Neuronal stem cell (in vitro differentiated cells): ENCODE measurements around the gene DPP9.

ENCODE experiments used
- DNase-seq: peaks from one replicate; pipeline ENCODE4 v3.0.0-alpha.2; 2013; ENCODE audit warnings: low spot score
- H2AFZ ChIP-seq: one replicate; pipeline ENCODE4 v1.6.1; 2013; ENCODE audit warnings: mild to moderate bottlenecking, low read length, inconsistent platforms
- H2AK5ac ChIP-seq: 2 replicates; pipeline ENCODE4 v1.6.1; 2013; ENCODE audit warnings: low read depth, mild to moderate bottlenecking, inconsistent platforms, low read length, moderate library complexity, mixed read lengths
- H2BK120ac ChIP-seq: 2 replicates; pipeline ENCODE4 v1.6.1; 2013; ENCODE audit warnings: low read depth, mild to moderate bottlenecking, inconsistent platforms, low read length, moderate library complexity, mixed read lengths
- H2BK12ac ChIP-seq: one replicate; pipeline ENCODE4 v1.6.1; 2013; ENCODE audit warnings: low read length, inconsistent platforms
- H2BK15ac ChIP-seq: 2 replicates; pipeline ENCODE4 v1.6.1; 2013; ENCODE audit warnings: mild to moderate bottlenecking, low read length, inconsistent platforms, mixed read lengths
- H2BK5ac ChIP-seq: one replicate; pipeline ENCODE4 v1.6.1; 2013; ENCODE audit warnings: inconsistent platforms, mild to moderate bottlenecking, low read length, moderate library complexity
- H3K14ac ChIP-seq: one replicate; pipeline ENCODE4 v1.6.1; 2013; ENCODE audit warnings: low read length, inconsistent platforms
- H3K18ac ChIP-seq: 2 replicates; pipeline ENCODE4 v1.6.1; 2013; ENCODE audit warnings: low read length, inconsistent platforms
- H3K23ac ChIP-seq: 2 replicates; pipeline ENCODE4 v1.6.1; 2013; ENCODE audit warnings: low read depth, mild to moderate bottlenecking, mixed read lengths, low read length, inconsistent platforms; ENCODE audit not compliant: poor library complexity
- H3K27ac ChIP-seq: replicated peaks from 3 replicates; pipeline ENCODE4 v1.5.1; 2013; ENCODE audit warnings: low read length, inconsistent platforms
- H3K27me3 ChIP-seq, 3 experiments: 2 replicates each; pipeline ENCODE4 v1.6.1; 2013; ENCODE audit warnings: low read length in 3 of 3, mild to moderate bottlenecking in 2 of 3, inconsistent platforms in 1 of 3, low read depth in 1 of 3, mixed read lengths in 1 of 3, moderate library complexity in 1 of 3; ENCODE audit not compliant: control insufficient read depth in 3 of 3, insufficient read depth in 3 of 3
- H3K36me3 ChIP-seq, 2 donors: replicated peaks in 1 of 2; 2 replicates each; pipeline ENCODE4 v1.6.1; 2013; ENCODE audit warnings: low read length in 2 of 2; ENCODE audit not compliant: control insufficient read depth in 2 of 2, insufficient read depth in 2 of 2
- H3K4ac ChIP-seq: 2 replicates; pipeline ENCODE4 v1.6.1; 2013; ENCODE audit warnings: inconsistent platforms, mild to moderate bottlenecking, low read length, moderate library complexity
- H3K4me1 ChIP-seq, 2 donors: 1 replicate in 1 of 2; 2 replicates in 1 of 2; pipeline ENCODE4 v1.6.1; 2013; ENCODE audit warnings: low read length in 2 of 2, low read depth in 1 of 2; ENCODE audit not compliant: control insufficient read depth in 2 of 2, insufficient read depth in 1 of 2
- H3K4me2 ChIP-seq: one replicate; pipeline ENCODE4 v1.6.1; 2013; ENCODE audit warnings: mild to moderate bottlenecking, low read length, inconsistent platforms; ENCODE audit not compliant: insufficient read depth, poor library complexity, severe bottlenecking
- H3K4me3 ChIP-seq, 2 donors: 2 replicates each; pipeline ENCODE4 v1.5.1; 2013; ENCODE audit warnings: low read length in 2 of 2, mild to moderate bottlenecking in 2 of 2, inconsistent platforms in 1 of 2, moderate library complexity in 1 of 2
- H3K79me1 ChIP-seq: one replicate; pipeline ENCODE4 v1.6.1; 2013; ENCODE audit warnings: low read depth, mild to moderate bottlenecking, inconsistent platforms, low read length, moderate library complexity
- H3K9ac ChIP-seq: one replicate; pipeline ENCODE4 v1.6.1; 2013; ENCODE audit warnings: mild to moderate bottlenecking, low read depth, low read length, inconsistent platforms; ENCODE audit not compliant: poor library complexity
- H3K9me3 ChIP-seq, 2 donors: replicated peaks in 1 of 2; 2 replicates each; pipeline versions ENCODE3 to v1.6.1; 2013; ENCODE audit warnings: low read length in 2 of 2, mild to moderate bottlenecking in 2 of 2, inconsistent platforms in 1 of 2, low read depth in 1 of 2, mixed read lengths in 1 of 2, moderate library complexity in 1 of 2; ENCODE audit not compliant: control insufficient read depth in 2 of 2, insufficient read depth in 1 of 2
- H4K8ac ChIP-seq: one replicate; pipeline ENCODE4 v1.6.1; 2013; ENCODE audit warnings: low read depth, mild to moderate bottlenecking, inconsistent platforms, low read length, moderate library complexity
- H4K91ac ChIP-seq: one replicate; pipeline ENCODE4 v1.6.1; 2013; ENCODE audit warnings: low read length, low read depth, mild to moderate bottlenecking, inconsistent platforms; ENCODE audit not compliant: poor library complexity
- WGBS, 2 donors: extraction: QIAGEN DNeasy Blood & Tissue Kit; methylation state at CpG; one replicate each; pipeline ENCODE4 v1.1.7; 2013; ENCODE audit warnings: missing lambda C conversion rate in 2 of 2, mixed read lengths in 1 of 2; ENCODE audit not compliant: insufficient read length in 2 of 2, insufficient replicate concordance in 1 of 2; ENCODE audit errors: extremely low coverage in 2 of 2; 5-methylcytosine and 5-hydroxymethylcytosine counted together

Gene DPP9

DNA sequence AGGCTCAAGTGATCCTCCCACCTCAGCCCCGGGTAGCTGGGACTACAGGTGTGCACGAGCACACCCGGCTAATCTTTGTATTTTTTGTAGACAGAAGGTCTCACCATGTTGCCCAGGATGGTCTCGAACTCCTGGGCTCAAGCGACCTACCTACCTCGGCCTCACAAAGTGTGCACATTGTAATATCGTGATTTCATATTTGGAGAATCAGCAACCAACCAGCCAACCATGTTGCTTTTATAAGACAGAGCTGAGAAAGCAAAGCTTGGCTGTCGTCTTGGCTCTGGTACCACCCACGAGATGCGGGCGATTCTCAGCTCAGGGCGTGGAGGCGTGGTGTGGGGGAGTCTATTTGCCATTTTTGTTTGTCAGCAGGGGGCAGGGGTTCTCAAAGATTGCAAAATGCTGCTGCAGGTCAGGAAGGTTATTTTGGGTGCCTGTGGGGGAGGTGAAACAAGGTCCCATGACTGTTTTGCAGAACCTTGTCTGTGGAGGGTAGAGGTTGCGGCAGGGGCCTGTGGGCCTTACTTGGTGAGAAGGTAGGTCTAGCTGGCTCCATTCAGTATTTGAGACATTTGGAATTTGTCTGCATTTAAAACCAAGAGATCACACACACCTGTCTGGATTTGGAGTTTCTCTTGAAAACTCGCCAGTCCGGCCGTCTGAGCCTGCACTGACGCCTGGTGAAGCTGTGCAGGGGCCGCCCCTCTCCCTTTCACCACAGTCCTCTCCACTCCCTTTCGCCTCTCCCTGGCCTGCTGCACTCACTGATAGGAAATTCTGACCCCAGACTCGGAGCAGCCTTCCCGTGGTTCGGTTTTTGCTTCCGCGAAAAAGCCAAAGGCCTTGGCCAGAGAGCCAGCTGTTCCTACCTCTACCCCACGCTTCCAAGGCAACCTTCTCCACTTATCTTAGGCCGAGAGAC, 68.9 kb downstream of the DPP9 start:
- H3K9me3 ChIP-seq: peaks cover 3 to 6% of the 10 kb centered on the region in 2 donors
- no peak overlapping the region for H3K4me2 ChIP-seq
- DNase-seq: no peak
- no peak overlapping the region for H2BK12ac ChIP-seq
- H3K9ac ChIP-seq: no peak overlapping the region
- H2BK5ac ChIP-seq: no peak overlapping the region
- no peak overlapping the region for H3K4ac ChIP-seq
- H3K27me3 ChIP-seq: no peaks in the 10 kb centered on the region
- no peak overlapping the region for H2BK15ac ChIP-seq
- H3K36me3 ChIP-seq: peaks cover 19 to 61% of the 10 kb centered on the region in 2 donors
- no peak overlapping the region for H3K23ac ChIP-seq
- H3K4me1 ChIP-seq: no peaks in the 10 kb centered on the region
- no peak overlapping the region for H4K91ac ChIP-seq
- no CpG with 5 or more reads among the region's 27 CpGs for WGBS, 2 donors
- H3K27ac ChIP-seq: no peak overlapping the region
- H3K4me3 ChIP-seq: no peak overlapping the region
- no peak overlapping the region for H3K18ac ChIP-seq
- H3K79me1 ChIP-seq: peaks cover 5% of the 10 kb centered on the region
- no peak overlapping the region for H2BK120ac ChIP-seq
- H3K14ac ChIP-seq: no peak overlapping the region
- H2AK5ac ChIP-seq: no peak overlapping the region
- no peak overlapping the region for H2AFZ ChIP-seq
- no peak overlapping the region for H4K8ac ChIP-seq

DNA sequence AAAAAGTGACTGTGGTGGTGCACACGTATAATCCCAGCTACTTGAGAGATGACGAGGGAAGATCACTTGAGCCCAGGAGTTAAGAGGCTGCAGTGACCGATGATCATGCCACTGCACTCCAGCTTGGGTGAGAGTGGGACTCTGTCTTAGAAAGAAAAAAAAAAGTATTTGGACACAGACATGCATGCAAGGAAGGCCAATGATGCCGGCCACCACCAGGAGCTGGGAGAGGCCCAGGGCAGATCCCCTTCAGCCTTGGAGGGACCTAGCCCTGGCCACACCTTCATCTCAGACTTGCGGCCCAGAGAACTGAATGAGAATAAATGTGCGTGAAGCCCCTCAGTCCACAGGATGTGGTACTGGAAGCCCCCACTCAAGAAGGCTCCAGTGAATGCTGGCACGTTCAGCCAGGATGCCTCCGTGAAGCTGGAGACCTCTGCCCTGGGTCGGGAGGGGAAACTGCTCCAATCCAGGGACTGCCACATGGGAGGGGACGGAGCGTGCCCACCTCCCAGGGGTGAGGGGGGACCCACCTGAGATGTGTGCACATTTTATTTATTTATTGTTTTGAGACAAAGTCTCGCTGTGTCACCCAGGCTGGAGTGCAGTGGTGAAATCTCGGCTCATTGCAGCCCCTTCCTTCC, 69.7 kb downstream of the DPP9 start:
- H2BK5ac ChIP-seq: no peak overlapping the region
- WGBS, 2 donors: no CpG with 5 or more reads among the region's 13 CpGs
- H3K79me1 ChIP-seq: peaks cover 5% of the 10 kb centered on the region
- no peak overlapping the region for H2AFZ ChIP-seq
- no peak for DNase-seq
- H3K27ac ChIP-seq: no peak overlapping the region
- H3K23ac ChIP-seq: no peak overlapping the region
- no peaks in the 10 kb centered on the region for H3K27me3 ChIP-seq
- H3K14ac ChIP-seq: no peak overlapping the region
- no peak overlapping the region for H3K18ac ChIP-seq
- no peak overlapping the region for H2AK5ac ChIP-seq
- H3K4ac ChIP-seq: no peak overlapping the region
- no peak overlapping the region for H2BK12ac ChIP-seq
- no peaks in the 10 kb centered on the region for H3K4me1 ChIP-seq
- H2BK120ac ChIP-seq: no peak overlapping the region
- no peak overlapping the region for H4K8ac ChIP-seq
- no peak overlapping the region for H4K91ac ChIP-seq
- peaks cover 19 to 53% of the 10 kb centered on the region in 2 donors for H3K36me3 ChIP-seq
- H2BK15ac ChIP-seq: no peak overlapping the region
- H3K4me3 ChIP-seq: no peak overlapping the region
- H3K9me3 ChIP-seq: peaks cover 0 to 6% of the 10 kb centered on the region in 2 donors
- H3K9ac ChIP-seq: no peak overlapping the region
- no peak overlapping the region for H3K4me2 ChIP-seq

GRCh38 chr19:4652075-4652474, 71.6 kb downstream of the DPP9 start:
- Histone ChIP-seq H3K79me1 (peaks cover 4% of the 10 kb centered on the region), H3K4me2 (no peak overlapping the region), H2BK15ac (no peak overlapping the region), H2BK12ac (peak overlapping the region; percentile 58), H4K91ac (no peak overlapping the region), H2AFZ (no peak overlapping the region), H3K36me3 (peaks cover 6 to 35% of the 10 kb centered on the region in 2 donors), H2BK5ac (peak overlapping the region; percentile 73), H3K23ac (peak overlapping the region; percentile 37), H3K18ac (peak overlapping the region; percentile 71), H3K9ac (no peak overlapping the region), H3K27me3 (no peaks in the 10 kb centered on the region), H3K4me1 (peaks cover 0 to 5% of the 10 kb centered on the region in 2 donors), H3K4ac (no peak overlapping the region), H3K9me3 (no peaks in the 10 kb centered on the region), H3K14ac (no peak overlapping the region), H2BK120ac (no peak overlapping the region), H3K4me3 (no peak overlapping the region), H3K27ac (no peak overlapping the region), H2AK5ac (peak overlapping the region; percentile 49), H4K8ac (no peak overlapping the region)
- no CpG with 5 or more reads among the region's 44 CpGs for WGBS, 2 donors
- no peak for DNase-seq

DNA sequence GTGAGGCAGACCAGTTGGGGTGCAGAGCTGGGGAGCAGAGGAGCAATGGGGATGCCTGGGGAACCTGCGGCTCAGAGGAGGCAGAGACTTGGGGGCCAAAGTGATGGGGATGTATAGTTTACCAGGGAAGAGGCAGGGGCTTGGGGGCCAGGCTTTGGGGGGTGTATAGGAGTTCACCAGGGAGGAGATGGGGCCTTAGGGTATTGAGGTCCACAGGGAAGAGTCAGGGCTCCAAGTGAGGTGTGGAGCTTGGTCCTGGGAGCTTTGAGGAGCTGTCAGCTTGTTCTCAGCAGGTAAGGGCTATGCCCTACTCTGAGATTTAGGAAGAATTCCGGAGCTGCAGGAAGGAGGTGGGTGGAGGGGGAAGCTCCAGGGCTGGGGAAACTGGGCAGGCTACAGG, 73.5 kb downstream of the DPP9 start:
- Histone ChIP-seq H3K23ac (peak overlapping the region; percentile 53), H2BK15ac (no peak overlapping the region), H3K14ac (no peak overlapping the region), H3K4me3 (no peak overlapping the region), H2BK12ac (no peak overlapping the region), H3K27me3 (no peaks in the 10 kb centered on the region), H2AFZ (no peak overlapping the region), H4K91ac (no peak overlapping the region), H3K18ac (peak overlapping the region; percentile 46), H3K27ac (no peak overlapping the region), H3K9me3 (no peaks in the 10 kb centered on the region), H3K4ac (no peak overlapping the region), H3K36me3 (peaks cover 4 to 19% of the 10 kb centered on the region in 2 donors), H3K4me1 (peaks cover 0 to 5% of the 10 kb centered on the region in 2 donors), H4K8ac (no peak overlapping the region), H3K4me2 (no peak overlapping the region), H3K9ac (no peak overlapping the region), H3K79me1 (peaks cover 3% of the 10 kb centered on the region), H2BK120ac (no peak overlapping the region), H2AK5ac (peak overlapping the region; percentile 63), H2BK5ac (peak overlapping the region; percentile 80)
- DNase-seq: no peak
- no CpG with 5 or more reads among the region's 2 CpGs for WGBS, 2 donors
